ENCODE measurements around the gene PRKCQ. TPM values are rescaled to one million over a fixed set of nuclear protein-coding genes. Genes with fewer than 3 reads are reported as not detected.
"Not testable (repeated sequence)": the region's sequence is repeated elsewhere in the genome, so short reads cannot be mapped to it uniquely, and the experiment has no call there.

PRKCQ gene
- polyA plus RNA-seq, 1 donor, result 16.3 TPM

GRCh38 chr10:6456067-6456466, 124.0 kb downstream of the PRKCQ start:
- DNase-seq (ENCODE audit: low read depth), result no peak

- DNase-seq (ENCODE audit: low read depth), result no peak
Observed at GRCh38 chr10:6455592-6455991, 124.5 kb downstream of the PRKCQ start.

GRCh38 chr10:6446711-6447110, 133.4 kb downstream of the PRKCQ start:
- no peak for DNase-seq (ENCODE audit: low read depth)

GRCh38 chr10:6445671-6446316, 134.3 kb downstream of the PRKCQ start:
- DNase-seq (ENCODE audit: low read depth), result peak; percentile 17

GRCh38 chr10:6439875-6440274, 140.2 kb downstream of the PRKCQ start:
- DNase-seq (ENCODE audit: low read depth), result not testable (repeated sequence)

- DNase-seq (ENCODE audit: low read depth), result no peak
Observed at GRCh38 chr10:6431861-6432260, 148.2 kb downstream of the PRKCQ start.

- DNase-seq (ENCODE audit: low read depth), result no peak
Observed at GRCh38 chr10:6431186-6431585, 148.9 kb downstream of the PRKCQ start.

GRCh38 chr10:6430423-6430980, 149.6 kb downstream of the PRKCQ start:
- DNase-seq (ENCODE audit: low read depth), result no peak

GRCh38 chr10:6427357-6427959, 152.6 kb downstream of the PRKCQ start:
- DNase-seq (ENCODE audit: low read depth), result no peak

- DNase-seq (ENCODE audit: low read depth), result no peak
Observed at GRCh38 chr10:6426317-6426716, 153.8 kb downstream of the PRKCQ start.

GRCh38 chr10:6423413-6424170, 156.5 kb downstream of the PRKCQ start:
- DNase-seq (ENCODE audit: low read depth), result no peak

GRCh38 chr10:6423004-6423403, 157.1 kb downstream of the PRKCQ start:
- no peak for DNase-seq (ENCODE audit: low read depth)

GRCh38 chr10:6418613-6419216, 161.4 kb downstream of the PRKCQ start:
- no peak for DNase-seq (ENCODE audit: low read depth)

GRCh38 chr10:6418167-6418566, 161.9 kb downstream of the PRKCQ start:
- DNase-seq (ENCODE audit: low read depth), result no peak

- no peak for DNase-seq (ENCODE audit: low read depth)
Observed at GRCh38 chr10:6416892-6417512, 163.1 kb downstream of the PRKCQ start.

GRCh38 chr10:6411436-6411835, 168.6 kb downstream of the PRKCQ start:
- no peak for DNase-seq (ENCODE audit: low read depth)

- no peak for DNase-seq (ENCODE audit: low read depth)
Observed at GRCh38 chr10:6410830-6411229, 169.2 kb downstream of the PRKCQ start.

- no peak for DNase-seq (ENCODE audit: low read depth)
Observed at GRCh38 chr10:6409971-6410643, 170.0 kb downstream of the PRKCQ start.

GRCh38 chr10:6408799-6409198, 171.3 kb downstream of the PRKCQ start:
- DNase-seq (ENCODE audit: low read depth), result no peak

GRCh38 chr10:6407034-6407721, 172.9 kb downstream of the PRKCQ start:
- DNase-seq (ENCODE audit: low read depth), result no peak
